Fibroblast of pulmonary artery (primary cell): Measurements from ENCODE around the gene GADD45GIP1.
"Not testable (repeated sequence)": the region's sequence is repeated elsewhere in the genome, so short reads cannot be mapped to it uniquely, and the experiment has no call there.

Experiments
- DNase-seq: peaks from one replicate; pipeline ENCODE4 v3.0.0-alpha.2; 2010; ENCODE audit warnings: low read depth
- H3K4me3 ChIP-seq: replicated peaks from 2 replicates; pipeline ENCODE4 v1.5.1; 2011; ENCODE audit warnings: low read depth, mild to moderate bottlenecking, control low read depth, low read length, moderate library complexity
- CTCF ChIP-seq: IDR thresholded peaks from 2 replicates; pipeline ENCODE4 v1.5.1; 2011; ENCODE audit warnings: mild to moderate bottlenecking, control low read depth, low read length, inconsistent platforms; ENCODE audit errors: missing control alignments

GADD45GIP1 gene

GRCh38 chr19:12983542-12984142 is 26.6 kb upstream of the GADD45GIP1 start:
- TF ChIP-seq CTCF = peak; percentile 46

GRCh38 chr19:12983091-12983490 is 26.1 kb upstream of the GADD45GIP1 start:
- no peak for TF ChIP-seq CTCF
- DNase-seq = no peak
- H3K4me3 ChIP-seq = peak overlapping the region; percentile 43

More at GRCh38 chr19:12983542-12984142, 26.6 kb upstream of the GADD45GIP1 start:
- H3K4me3 ChIP-seq = peak overlapping the region; percentile 43
- DNase-seq = peak; percentile 79

GRCh38 chr19:12982648-12983047 is 25.6 kb upstream of the GADD45GIP1 start:
- no peak for TF ChIP-seq CTCF
- H3K4me3 ChIP-seq = no peak overlapping the region
- no peak for DNase-seq

GRCh38 chr19:12979974-12980373 is 23.0 kb upstream of the GADD45GIP1 start:
- DNase-seq = no peak
- TF ChIP-seq CTCF = no peak
- no peak overlapping the region for H3K4me3 ChIP-seq

- DNase-seq, H3K4me3 ChIP-seq: not testable (repeated sequence)
These were observed 19.1 kb upstream of the GADD45GIP1 start for GRCh38 chr19:12976109-12976508.

GRCh38 chr19:12975221-12975741 is 18.3 kb upstream of the GADD45GIP1 start:
- no peak overlapping the region for H3K4me3 ChIP-seq
- no peak for TF ChIP-seq CTCF
- no peak for DNase-seq

GRCh38 chr19:12974301-12975220 is 17.5 kb upstream of the GADD45GIP1 start:
- TF ChIP-seq CTCF = no peak
- DNase-seq = no peak

More at GRCh38 chr19:12974301-12975220, 17.5 kb upstream of the GADD45GIP1 start:
- H3K4me3 ChIP-seq = no peak overlapping the region
